Right atrium auricular region (tissue), 2 donors: ENCODE data around the gene CNMD. TPM values are rescaled to one million over a fixed set of nuclear protein-coding genes. Genes with fewer than 3 reads are reported as not detected.

Source experiments
- DNase-seq: peaks from one replicate; pipeline ENCODE4 v3.0.0-alpha.2; 2019; ENCODE audit warnings: low spot score
- H3K27ac ChIP-seq, 2 donors: fragments of 200-600 bp; sonication (generic); 1 replicate in 1 of 2; 2 replicates in 1 of 2; pipeline ENCODE4 v1.5.1; 2016 to 2019
- H3K27me3 ChIP-seq, 2 donors: fragments of 200-600 bp; sonication (generic); one replicate each; pipeline versions ENCODE4 v1.5.1 to v1.6.0; 2017 to 2019
- H3K36me3 ChIP-seq: fragments of 200-600 bp; sonication (generic); one replicate; pipeline ENCODE4 v1.5.1; 2016
- H3K4me1 ChIP-seq, 2 donors: fragments of 200-600 bp; sonication (generic); one replicate each; pipeline versions ENCODE4 v1.5.1 to v1.6.0; 2017 to 2019
- H3K4me3 ChIP-seq, 2 donors: fragments of 200-600 bp; sonication (generic); 1 replicate in 1 of 2; 2 replicates in 1 of 2; pipeline ENCODE4 v1.5.1; 2017 to 2019; ENCODE audit warnings: mild to moderate bottlenecking in 1 of 2, moderate library complexity in 1 of 2
- H3K9me3 ChIP-seq, 2 donors: fragments of 200-600 bp; sonication (generic); one replicate each; pipeline ENCODE4 v1.5.1; 2019
- CTCF ChIP-seq, 2 donors: fragments of 200-600 bp; sonication (generic); IDR thresholded peaks; one replicate each; pipeline ENCODE4 v1.5.1; 2019; ENCODE audit warnings: antibody characterized with exemption in 2 of 2
- total RNA-seq, 2 donors: library from RNA; depleted of rRNA; stranded (reverse); fragments of >200 nt; gene quantifications; one replicate each; pipeline ENCODE4 v1.1.0, GENCODE V29; 2016

Gene CNMD
- total RNA-seq, result not detected

GRCh38 chr13:52739468-52740071, at the start of gene CNMD:
CNMD (minus strand) TSS chr13:52739820; CDS start chr13:52739701, 119 bp downstream.
- DNase-seq, result no peak

GRCh38 chr13:52788011-52788410, 48.4 kb upstream of the CNMD start:
- no peak for DNase-seq
- TF ChIP-seq CTCF (IDR thresholded peaks at IDR 0.05), result no peak

More at GRCh38 chr13:52739468-52740071, at the start of gene CNMD:
- Histone ChIP-seq H3K27me3 (peaks cover 7 to 19% of the 10 kb centered on the region in 2 donors), H3K9me3 (no peaks in the 10 kb centered on the region), H3K4me1 (peaks cover 0 to 11% of the 10 kb centered on the region in 2 donors), H3K4me3 (peak within 1 kb of the TSS; percentile 12 to 42), H3K36me3 (no peaks in the 10 kb centered on the region), H3K27ac (no peak within 1 kb of the TSS)
- no peak for TF ChIP-seq CTCF (IDR thresholded peaks at IDR 0.05)

GRCh38 chr13:52787235-52787634, 47.6 kb upstream of the CNMD start:
- no peak for TF ChIP-seq CTCF (IDR thresholded peaks at IDR 0.05)
- H3K4me3 ChIP-seq, result no peak overlapping the region
- no peaks in the 10 kb centered on the region for H3K36me3 ChIP-seq
- no peaks in the 10 kb centered on the region for H3K27me3 ChIP-seq
- H3K4me1 ChIP-seq, result no peaks in the 10 kb centered on the region
- no peaks in the 10 kb centered on the region for H3K9me3 ChIP-seq
- H3K27ac ChIP-seq, result no peak overlapping the region
- DNase-seq, result no peak

More at GRCh38 chr13:52788011-52788410, 48.4 kb upstream of the CNMD start:
- Histone ChIP-seq H3K27me3 (no peaks in the 10 kb centered on the region), H3K36me3 (no peaks in the 10 kb centered on the region), H3K4me1 (no peaks in the 10 kb centered on the region), H3K9me3 (no peaks in the 10 kb centered on the region), H3K4me3 (no peak overlapping the region), H3K27ac (no peak overlapping the region)

GRCh38 chr13:52786766-52787165, 47.1 kb upstream of the CNMD start:
- H3K4me1 ChIP-seq, result no peaks in the 10 kb centered on the region
- no peak for DNase-seq
- no peak overlapping the region for H3K4me3 ChIP-seq
- H3K36me3 ChIP-seq, result no peaks in the 10 kb centered on the region
- no peak overlapping the region for H3K27ac ChIP-seq
- no peaks in the 10 kb centered on the region for H3K27me3 ChIP-seq
- H3K9me3 ChIP-seq, result no peaks in the 10 kb centered on the region
- no peak for TF ChIP-seq CTCF (IDR thresholded peaks at IDR 0.05)

- Histone ChIP-seq H3K4me1 (no peaks in the 10 kb centered on the region), H3K4me3 (no peak overlapping the region), H3K9me3 (no peaks in the 10 kb centered on the region), H3K27ac (no peak overlapping the region), H3K27me3 (no peaks in the 10 kb centered on the region), H3K36me3 (no peaks in the 10 kb centered on the region)
- DNase-seq, result no peak
- TF ChIP-seq CTCF (IDR thresholded peaks at IDR 0.05), result no peak
These were observed 46.1 kb upstream of the CNMD start for GRCh38 chr13:52785739-52786138.
